GM12878 (cell line): Measurements from ENCODE around the gene CLMP.

Source experiments
- EP300 ChIP-seq, 2 experiments: fragments of 150-350 bp in 1 of 2; IDR thresholded peaks; 2 replicates each; pipeline ENCODE4 v1.6.1; 2011 to 2012; ENCODE audit warnings: low read depth in 2 of 2, low read length in 2 of 2, borderline replicate concordance in 1 of 2, improper control_type of control experiment in 1 of 2, inconsistent platforms in 1 of 2; ENCODE audit not compliant: control insufficient read depth in 1 of 2
- POLR2A ChIP-seq: IDR thresholded peaks from 2 replicates; pipeline ENCODE4 v1.6.1; 2011; ENCODE audit warnings: low read depth, mild to moderate bottlenecking, low read length
- RFX5 ChIP-seq: IDR thresholded peaks from 2 replicates; pipeline ENCODE4 v1.6.1; 2011; ENCODE audit warnings: low read depth, low read length, improper control_type of control experiment
- SRF ChIP-seq, 2 experiments: IDR thresholded peaks; 2 replicates each; pipeline ENCODE4 v1.6.1; 2011; ENCODE audit warnings: low read depth in 2 of 2, low read length in 2 of 2, mild to moderate bottlenecking in 1 of 2, moderate library complexity in 1 of 2
- ZNF24 ChIP-seq: fragments of 450-650 bp; IDR thresholded peaks from 2 replicates; pipeline ENCODE4 v1.6.1; 2017; ENCODE audit warnings: antibody characterized with exemption, mild to moderate bottlenecking
- TF ChIP-seq, protein P1 (sequence below): IDR thresholded peaks from 2 replicates; pipeline ENCODE4 v1.6.1; 2012; ENCODE audit warnings: mild to moderate bottlenecking, low read depth, low read length
- TF ChIP-seq, protein P2 (sequence below), 3 experiments: IDR thresholded peaks in 2 of 3; conservative IDR thresholded peaks in 1 of 3; 2 replicates each; pipeline ENCODE4 v1.5.1; 2011; ENCODE audit warnings: low read depth in 3 of 3, low read length in 3 of 3, mild to moderate bottlenecking in 3 of 3, control low read depth in 2 of 3, moderate library complexity in 2 of 3, inconsistent platforms in 1 of 3, mixed read lengths in 1 of 3; ENCODE audit not compliant: control insufficient read depth in 2 of 3, insufficient read depth in 1 of 3; ENCODE audit errors: extremely low read depth in 1 of 3
- TF ChIP-seq, protein P3 (sequence below): IDR thresholded peaks from 2 replicates; pipeline ENCODE4 v1.6.1; 2012; ENCODE audit warnings: low read depth, low read length, improper control_type of control experiment
- TF ChIP-seq, protein P4 (sequence below): IDR thresholded peaks from 2 replicates; pipeline ENCODE4 v1.6.1; 2011; ENCODE audit warnings: borderline replicate concordance, low read depth, mild to moderate bottlenecking, moderate library complexity, mixed read lengths, low read length; ENCODE audit not compliant: insufficient read depth; ENCODE audit errors: extremely low read length
- TF ChIP-seq, protein P5 (sequence below): fragments of 450-650 bp; IDR thresholded peaks from 2 replicates; pipeline ENCODE4 v1.6.1; 2016; ENCODE audit warnings: mild to moderate bottlenecking

DNA sequence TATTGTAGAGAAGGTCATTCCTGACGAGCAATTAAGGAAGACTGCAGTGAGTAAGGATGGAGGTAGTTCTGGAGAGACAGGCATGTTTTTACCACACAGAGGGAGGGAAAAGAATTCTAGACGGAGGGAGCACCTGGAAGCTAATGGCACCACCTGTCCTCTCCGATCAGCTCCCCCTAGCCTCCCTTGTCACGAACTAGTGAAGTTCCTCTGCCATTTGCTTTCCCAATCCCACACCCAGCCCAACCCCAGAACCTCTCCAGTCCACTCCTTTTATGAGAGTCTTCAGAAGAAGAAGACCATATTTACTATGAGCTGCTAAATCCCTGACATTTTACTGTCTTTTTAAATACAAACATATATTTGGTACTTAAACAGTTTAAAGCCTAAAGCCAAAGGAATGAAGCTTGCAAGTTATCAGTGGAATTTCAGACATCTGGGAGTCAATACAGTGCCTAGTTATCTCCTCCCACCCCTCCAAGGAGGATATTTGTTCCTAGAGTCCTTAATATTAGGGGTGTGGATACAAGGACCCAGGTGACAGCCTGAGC, 87.0 kb downstream of the CLMP start:
- TF ChIP-seq, protein P1, sequence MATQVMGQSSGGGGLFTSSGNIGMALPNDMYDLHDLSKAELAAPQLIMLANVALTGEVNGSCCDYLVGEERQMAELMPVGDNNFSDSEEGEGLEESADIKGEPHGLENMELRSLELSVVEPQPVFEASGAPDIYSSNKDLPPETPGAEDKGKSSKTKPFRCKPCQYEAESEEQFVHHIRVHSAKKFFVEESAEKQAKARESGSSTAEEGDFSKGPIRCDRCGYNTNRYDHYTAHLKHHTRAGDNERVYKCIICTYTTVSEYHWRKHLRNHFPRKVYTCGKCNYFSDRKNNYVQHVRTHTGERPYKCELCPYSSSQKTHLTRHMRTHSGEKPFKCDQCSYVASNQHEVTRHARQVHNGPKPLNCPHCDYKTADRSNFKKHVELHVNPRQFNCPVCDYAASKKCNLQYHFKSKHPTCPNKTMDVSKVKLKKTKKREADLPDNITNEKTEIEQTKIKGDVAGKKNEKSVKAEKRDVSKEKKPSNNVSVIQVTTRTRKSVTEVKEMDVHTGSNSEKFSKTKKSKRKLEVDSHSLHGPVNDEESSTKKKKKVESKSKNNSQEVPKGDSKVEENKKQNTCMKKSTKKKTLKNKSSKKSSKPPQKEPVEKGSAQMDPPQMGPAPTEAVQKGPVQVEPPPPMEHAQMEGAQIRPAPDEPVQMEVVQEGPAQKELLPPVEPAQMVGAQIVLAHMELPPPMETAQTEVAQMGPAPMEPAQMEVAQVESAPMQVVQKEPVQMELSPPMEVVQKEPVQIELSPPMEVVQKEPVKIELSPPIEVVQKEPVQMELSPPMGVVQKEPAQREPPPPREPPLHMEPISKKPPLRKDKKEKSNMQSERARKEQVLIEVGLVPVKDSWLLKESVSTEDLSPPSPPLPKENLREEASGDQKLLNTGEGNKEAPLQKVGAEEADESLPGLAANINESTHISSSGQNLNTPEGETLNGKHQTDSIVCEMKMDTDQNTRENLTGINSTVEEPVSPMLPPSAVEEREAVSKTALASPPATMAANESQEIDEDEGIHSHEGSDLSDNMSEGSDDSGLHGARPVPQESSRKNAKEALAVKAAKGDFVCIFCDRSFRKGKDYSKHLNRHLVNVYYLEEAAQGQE = no peak
- TF ChIP-seq, protein P2, sequence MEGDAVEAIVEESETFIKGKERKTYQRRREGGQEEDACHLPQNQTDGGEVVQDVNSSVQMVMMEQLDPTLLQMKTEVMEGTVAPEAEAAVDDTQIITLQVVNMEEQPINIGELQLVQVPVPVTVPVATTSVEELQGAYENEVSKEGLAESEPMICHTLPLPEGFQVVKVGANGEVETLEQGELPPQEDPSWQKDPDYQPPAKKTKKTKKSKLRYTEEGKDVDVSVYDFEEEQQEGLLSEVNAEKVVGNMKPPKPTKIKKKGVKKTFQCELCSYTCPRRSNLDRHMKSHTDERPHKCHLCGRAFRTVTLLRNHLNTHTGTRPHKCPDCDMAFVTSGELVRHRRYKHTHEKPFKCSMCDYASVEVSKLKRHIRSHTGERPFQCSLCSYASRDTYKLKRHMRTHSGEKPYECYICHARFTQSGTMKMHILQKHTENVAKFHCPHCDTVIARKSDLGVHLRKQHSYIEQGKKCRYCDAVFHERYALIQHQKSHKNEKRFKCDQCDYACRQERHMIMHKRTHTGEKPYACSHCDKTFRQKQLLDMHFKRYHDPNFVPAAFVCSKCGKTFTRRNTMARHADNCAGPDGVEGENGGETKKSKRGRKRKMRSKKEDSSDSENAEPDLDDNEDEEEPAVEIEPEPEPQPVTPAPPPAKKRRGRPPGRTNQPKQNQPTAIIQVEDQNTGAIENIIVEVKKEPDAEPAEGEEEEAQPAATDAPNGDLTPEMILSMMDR (IDR thresholded peaks at IDR 0.05 in 2 of 3, conservative IDR thresholded peaks at IDR 0.05 in 1 of 3; ENCODE audit: control insufficient read depth in 2 of 3, extremely low read depth in 1 of 3, insufficient read depth in 1 of 3, low read depth in 3 of 3, low read length in 3 of 3) = no peak
- TF ChIP-seq SRF (IDR thresholded peaks at IDR 0.05; ENCODE audit: low read depth in 2 of 2, low read length in 2 of 2) (no peak), ZNF24 (no peak), EP300 (IDR thresholded peaks at IDR 0.05; ENCODE audit: borderline replicate concordance in 1 of 2, control insufficient read depth in 1 of 2, low read depth in 2 of 2, low read length in 2 of 2) (no peak), POLR2A (no peak), RFX5 (no peak)
- TF ChIP-seq, protein P3, sequence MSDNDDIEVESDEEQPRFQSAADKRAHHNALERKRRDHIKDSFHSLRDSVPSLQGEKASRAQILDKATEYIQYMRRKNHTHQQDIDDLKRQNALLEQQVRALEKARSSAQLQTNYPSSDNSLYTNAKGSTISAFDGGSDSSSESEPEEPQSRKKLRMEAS = no peak
- TF ChIP-seq, protein P4, sequence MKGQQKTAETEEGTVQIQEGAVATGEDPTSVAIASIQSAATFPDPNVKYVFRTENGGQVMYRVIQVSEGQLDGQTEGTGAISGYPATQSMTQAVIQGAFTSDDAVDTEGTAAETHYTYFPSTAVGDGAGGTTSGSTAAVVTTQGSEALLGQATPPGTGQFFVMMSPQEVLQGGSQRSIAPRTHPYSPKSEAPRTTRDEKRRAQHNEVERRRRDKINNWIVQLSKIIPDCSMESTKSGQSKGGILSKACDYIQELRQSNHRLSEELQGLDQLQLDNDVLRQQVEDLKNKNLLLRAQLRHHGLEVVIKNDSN = no peak
- TF ChIP-seq, protein P5, sequence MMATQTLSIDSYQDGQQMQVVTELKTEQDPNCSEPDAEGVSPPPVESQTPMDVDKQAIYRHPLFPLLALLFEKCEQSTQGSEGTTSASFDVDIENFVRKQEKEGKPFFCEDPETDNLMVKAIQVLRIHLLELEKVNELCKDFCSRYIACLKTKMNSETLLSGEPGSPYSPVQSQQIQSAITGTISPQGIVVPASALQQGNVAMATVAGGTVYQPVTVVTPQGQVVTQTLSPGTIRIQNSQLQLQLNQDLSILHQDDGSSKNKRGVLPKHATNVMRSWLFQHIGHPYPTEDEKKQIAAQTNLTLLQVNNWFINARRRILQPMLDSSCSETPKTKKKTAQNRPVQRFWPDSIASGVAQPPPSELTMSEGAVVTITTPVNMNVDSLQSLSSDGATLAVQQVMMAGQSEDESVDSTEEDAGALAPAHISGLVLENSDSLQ = no peak
